ENCODE results near the gene PPIF. TPM values are rescaled to one million over a fixed set of nuclear protein-coding genes. Genes with fewer than 3 reads are reported as not detected.

The PPIF gene
- polyA plus RNA-seq, 3 donors from 2014 or later = 9.6 to 15.1 (median 13.1) TPM

DNA sequence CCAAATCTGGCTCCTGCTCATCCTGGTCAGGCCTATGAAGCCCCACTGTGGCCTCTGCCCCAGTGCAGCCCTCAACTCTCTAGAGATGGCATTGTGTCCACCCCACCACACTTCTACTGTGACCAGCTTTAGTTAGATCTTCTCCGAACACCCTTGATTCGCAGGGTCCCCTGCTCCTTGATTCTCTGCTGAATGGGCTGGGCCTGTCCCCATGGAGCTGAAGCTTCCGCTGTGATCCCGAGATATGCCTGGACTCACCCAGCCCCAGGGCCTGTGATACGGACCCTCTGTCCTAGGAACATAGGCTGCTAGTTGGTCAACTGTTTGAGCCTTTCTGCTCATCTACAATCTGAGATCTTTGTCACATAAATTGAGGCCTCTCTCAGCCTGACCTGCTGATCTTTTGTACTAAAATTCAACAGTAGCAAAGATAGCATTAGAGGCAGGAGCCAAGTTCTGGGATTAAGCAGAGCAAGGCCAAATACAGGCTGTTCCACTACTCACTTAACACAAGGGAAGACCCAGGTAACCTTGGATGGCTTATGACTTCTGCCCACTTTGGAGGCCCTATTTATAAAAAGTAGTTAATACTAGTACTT, 6.5 kb upstream of the PPIF start:
- DNase-seq = no peak
- no peaks in the 10 kb centered on the region for H3K36me3 Mint-ChIP-seq
- H3K4me3 Mint-ChIP-seq = no peak overlapping the region
- H3K27me3 Mint-ChIP-seq (ENCODE audit: low read depth in 3 of 3) = peaks cover 0 to 2% (median 2%) of the 10 kb centered on the region in 3 donors
- H3K9me3 Mint-ChIP-seq = no peaks in the 10 kb centered on the region
- H3K27ac Mint-ChIP-seq = no peak overlapping the region
- peaks cover 11 to 15% of the 10 kb centered on the region in 2 donors for H3K4me1 Mint-ChIP-seq

DNA sequence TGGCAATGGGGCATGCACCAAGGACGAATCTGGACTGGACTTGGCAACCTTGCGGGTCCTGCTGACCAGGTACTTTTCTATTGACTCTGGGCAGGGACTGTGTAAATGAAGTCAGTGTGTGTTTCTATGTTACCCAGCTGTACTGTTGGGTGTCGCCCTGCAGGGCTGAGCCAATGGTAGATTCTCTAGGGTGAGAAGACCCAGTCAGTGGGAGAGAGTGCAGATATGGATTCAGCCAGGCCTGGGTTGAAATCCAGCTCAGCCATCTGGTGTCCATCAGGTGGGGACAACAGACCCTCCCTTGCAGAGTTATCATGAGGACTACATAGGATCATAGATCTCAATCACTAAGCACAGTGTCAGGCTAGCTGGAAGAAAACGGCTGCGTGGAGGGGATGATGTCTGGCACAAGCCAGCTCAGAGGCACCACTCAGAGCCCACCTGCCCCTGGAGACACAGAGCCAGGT, 4.9 kb upstream of the PPIF start:
- no peak overlapping the region for H3K27ac Mint-ChIP-seq
- peaks cover 11 to 18% of the 10 kb centered on the region in 2 donors for H3K4me1 Mint-ChIP-seq
- no peak for DNase-seq
- no peak overlapping the region for H3K4me3 Mint-ChIP-seq
- H3K36me3 Mint-ChIP-seq = no peaks in the 10 kb centered on the region
- H3K27me3 Mint-ChIP-seq (ENCODE audit: low read depth in 3 of 3) = peaks cover 0 to 2% (median 2%) of the 10 kb centered on the region in 3 donors
- no peaks in the 10 kb centered on the region for H3K9me3 Mint-ChIP-seq

DNA sequence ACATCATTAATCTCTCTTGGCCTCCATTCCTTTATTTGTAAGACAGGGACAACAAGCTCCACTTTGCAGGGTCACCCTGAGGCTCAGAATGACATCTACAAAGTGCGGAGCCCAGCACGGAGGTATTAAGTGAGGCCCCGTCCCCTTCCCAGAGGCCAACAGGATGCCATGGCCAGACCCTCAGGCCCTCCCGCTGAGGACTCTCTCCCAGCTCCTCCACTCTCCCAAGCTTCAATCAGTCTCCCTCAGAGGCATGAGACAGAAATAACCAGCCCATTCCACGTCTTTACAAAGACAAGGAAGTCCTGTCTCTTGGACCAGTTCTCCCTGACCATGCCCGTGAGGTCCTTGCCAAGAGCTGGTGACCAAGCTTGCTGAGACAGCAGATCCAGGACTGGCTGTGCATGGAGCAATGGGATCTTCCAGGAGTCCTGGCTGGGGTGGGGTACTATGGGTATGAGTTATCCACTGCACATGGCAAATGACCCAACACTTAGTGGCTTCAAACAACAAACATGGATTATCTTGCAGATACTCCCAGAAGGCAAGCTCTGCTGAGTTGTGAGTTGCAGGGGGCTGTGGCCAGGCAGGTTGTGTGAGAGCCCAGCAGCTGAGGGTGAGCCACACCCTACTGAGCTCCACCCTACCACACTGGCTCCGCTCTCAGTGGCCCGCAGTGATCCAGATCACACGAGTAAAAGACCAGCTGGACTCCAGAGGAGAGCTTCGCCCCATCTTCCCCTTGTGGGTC, 4.3 kb upstream of the PPIF start:
- H3K9me3 Mint-ChIP-seq = no peaks in the 10 kb centered on the region
- DNase-seq = no peak
- H3K27ac Mint-ChIP-seq = no peak overlapping the region

DNA sequence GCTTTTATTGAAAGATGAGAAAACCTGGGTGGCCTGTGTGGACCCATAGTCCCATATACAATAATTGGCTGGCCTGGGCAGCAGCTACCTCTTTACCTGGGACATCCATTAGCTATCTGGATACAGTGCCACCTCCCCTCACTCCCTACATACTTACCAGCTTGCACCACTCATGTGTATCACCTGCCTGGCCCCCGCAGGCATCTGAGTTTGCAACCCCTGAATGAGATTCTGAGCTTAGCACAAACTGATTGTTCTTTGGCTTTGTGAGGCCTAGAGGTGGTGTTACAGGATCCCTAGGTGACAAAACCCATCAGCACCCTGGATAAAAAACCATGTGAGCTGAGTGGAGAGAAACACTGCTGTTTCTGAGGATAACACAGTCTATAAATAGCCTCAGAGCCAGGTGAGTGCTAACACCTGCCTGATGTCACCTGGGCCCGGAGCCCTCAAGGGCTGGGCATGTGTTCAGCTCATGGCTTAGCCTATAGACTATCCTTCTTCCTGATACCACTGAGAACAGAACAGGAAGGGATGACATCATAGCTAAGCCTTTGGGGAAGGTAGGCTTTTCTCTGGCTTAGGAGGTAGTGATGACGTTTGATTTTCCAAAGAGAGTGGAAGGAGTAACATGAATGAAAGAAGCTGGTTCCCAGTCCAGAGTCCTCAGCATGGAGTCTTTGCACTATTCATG, 2.6 kb upstream of the PPIF start:
- Mint-ChIP-seq H3K27me3 (ENCODE audit: low read depth in 3 of 3) (peaks cover 0 to 2% (median 2%) of the 10 kb centered on the region in 3 donors), H3K4me3 (no peak overlapping the region), H3K27ac (peak overlapping the region in 1 of 6 donors; percentile 8), H3K9me3 (no peaks in the 10 kb centered on the region), H3K4me1 (peaks cover 28 to 33% of the 10 kb centered on the region in 2 donors), H3K36me3 (no peaks in the 10 kb centered on the region)
- no peak for DNase-seq

More for the DNA sequence above, 4.3 kb upstream of the PPIF start:
- H3K4me1 Mint-ChIP-seq = peaks cover 12 to 18% of the 10 kb centered on the region in 2 donors
- H3K27me3 Mint-ChIP-seq (ENCODE audit: low read depth in 3 of 3) = peaks cover 0 to 2% (median 2%) of the 10 kb centered on the region in 3 donors
- no peaks in the 10 kb centered on the region for H3K36me3 Mint-ChIP-seq
- H3K4me3 Mint-ChIP-seq = no peak overlapping the region

DNA sequence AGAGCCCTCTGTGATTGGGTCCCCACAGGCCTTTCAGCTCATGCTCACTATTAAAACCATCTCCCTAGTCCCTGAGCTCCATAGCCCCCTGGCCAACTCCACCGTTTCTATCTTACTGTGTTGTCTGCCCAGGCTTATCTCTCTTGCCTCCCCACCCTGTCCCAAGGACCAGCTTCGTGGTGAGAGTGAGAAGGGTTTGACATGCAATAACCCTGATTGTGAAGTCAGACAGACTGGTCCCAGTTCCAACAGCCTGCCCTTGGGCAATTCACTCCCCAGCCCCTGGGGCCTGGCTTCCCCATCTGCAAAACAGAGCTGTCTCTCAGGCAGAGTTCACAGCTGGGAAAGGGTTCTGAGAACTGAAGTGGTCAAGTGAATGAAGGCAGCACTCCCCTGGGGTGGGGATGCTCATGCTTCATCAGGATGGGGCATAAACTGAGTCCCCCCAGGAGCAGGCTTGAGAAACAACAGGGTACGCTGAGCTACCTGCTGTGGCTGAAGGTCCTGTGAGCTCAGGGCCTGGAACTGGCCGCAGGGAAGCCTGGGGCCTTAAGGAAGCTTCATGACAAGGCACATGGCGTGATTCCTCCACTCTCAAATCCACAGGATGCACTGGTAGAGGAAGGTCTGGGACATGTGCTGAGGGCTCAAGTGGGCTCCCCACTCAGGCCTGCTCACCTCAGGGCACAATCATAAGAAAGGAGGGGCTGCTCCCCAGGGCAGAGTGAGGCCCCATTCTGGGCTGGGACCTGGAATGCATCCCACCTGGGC, 1.8 kb upstream of the PPIF start:
- Mint-ChIP-seq H3K27ac (no peak overlapping the region), H3K4me3 (no peak overlapping the region)

DNA sequence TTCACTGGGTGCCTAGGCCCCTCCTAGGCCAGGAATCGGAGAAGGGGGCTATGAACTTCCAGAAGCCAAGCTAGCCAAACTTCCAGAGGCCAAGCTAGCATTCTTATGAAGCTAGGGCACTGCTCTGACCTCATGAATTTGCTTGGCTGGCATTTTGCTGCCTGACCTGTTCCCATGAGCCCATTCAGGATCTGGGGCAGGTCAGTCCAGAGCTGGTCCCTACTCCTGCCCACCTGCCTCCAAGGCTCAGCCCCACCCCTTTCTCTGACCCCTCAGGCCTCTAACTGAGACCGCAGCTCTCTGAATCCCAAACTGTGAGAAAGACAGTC, 1.3 kb upstream of the PPIF start:
- Mint-ChIP-seq H3K27me3 (ENCODE audit: low read depth in 3 of 3) (peaks cover 0 to 2% (median 2%) of the 10 kb centered on the region in 3 donors), H3K4me3 (peak overlapping the region in 1 of 5 donors; percentile 24), H3K9me3 (no peaks in the 10 kb centered on the region), H3K36me3 (peaks cover 0 to 7% (median 4%) of the 10 kb centered on the region in 3 donors), H3K4me1 (peaks cover 31 to 38% of the 10 kb centered on the region in 2 donors), H3K27ac (no peak overlapping the region)
- no peak for DNase-seq

More for the DNA sequence above, 1.8 kb upstream of the PPIF start:
- Mint-ChIP-seq H3K4me1 (peaks cover 31 to 38% of the 10 kb centered on the region in 2 donors), H3K36me3 (peaks cover 0 to 7% (median 4%) of the 10 kb centered on the region in 3 donors), H3K27me3 (ENCODE audit: low read depth in 3 of 3) (peaks cover 0 to 2% (median 2%) of the 10 kb centered on the region in 3 donors), H3K9me3 (no peaks in the 10 kb centered on the region)
- DNase-seq = no peak

DNA sequence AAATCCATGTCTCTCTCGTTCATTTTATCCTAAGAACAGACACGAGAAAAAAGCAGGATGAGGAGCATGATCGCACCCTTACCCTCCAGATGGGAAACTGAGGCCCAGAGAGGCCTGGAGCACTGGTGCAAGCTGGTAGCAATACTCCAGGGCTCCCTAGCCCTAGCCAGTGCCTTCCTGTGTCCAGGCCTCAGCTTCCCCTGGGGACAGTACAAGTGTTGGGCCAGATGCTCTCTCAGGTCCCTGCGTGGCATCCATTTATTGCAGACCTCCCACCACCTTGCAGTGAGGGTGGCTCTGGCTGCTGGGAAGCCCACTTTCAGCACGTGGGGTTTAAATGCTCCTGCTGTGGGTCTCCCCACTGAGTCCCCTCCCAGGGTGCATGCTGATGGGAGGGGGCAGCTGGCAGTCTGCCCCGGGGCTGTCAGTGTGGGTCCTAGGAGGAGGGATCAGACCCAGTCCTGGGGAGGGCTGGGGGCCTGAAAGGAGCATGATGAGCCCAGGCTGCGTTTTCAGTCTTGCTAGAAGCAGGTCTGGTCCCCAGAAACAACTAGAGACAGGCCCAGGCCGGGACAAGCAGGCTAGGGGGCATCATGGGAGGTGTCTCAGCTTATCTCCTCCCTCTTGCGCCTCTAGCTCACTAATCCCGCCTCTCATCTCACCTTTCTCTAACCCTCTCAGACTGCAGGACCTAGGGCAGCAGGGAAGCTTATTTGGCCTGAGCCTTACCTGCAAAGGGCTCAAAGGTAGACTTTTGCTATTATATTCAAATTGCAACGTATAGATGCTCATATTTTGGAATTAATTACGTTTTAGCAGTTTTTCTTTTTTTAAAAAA, 662 bp upstream of the PPIF start:
- H3K4me1 Mint-ChIP-seq = peaks cover 31 to 38% of the 10 kb centered on the region in 2 donors
- peaks cover 0 to 2% (median 2%) of the 10 kb centered on the region in 3 donors for H3K27me3 Mint-ChIP-seq (ENCODE audit: low read depth in 3 of 3)
- H3K27ac Mint-ChIP-seq = peak overlapping the region in 2 of 6 donors; percentile 40 to 48
- no peaks in the 10 kb centered on the region for H3K9me3 Mint-ChIP-seq
- H3K36me3 Mint-ChIP-seq = peaks cover 0 to 7% (median 4%) of the 10 kb centered on the region in 3 donors
- DNase-seq = no peak
- peak overlapping the region in 3 of 5 donors; percentile 24 to 83 (median 45) for H3K4me3 Mint-ChIP-seq

DNA sequence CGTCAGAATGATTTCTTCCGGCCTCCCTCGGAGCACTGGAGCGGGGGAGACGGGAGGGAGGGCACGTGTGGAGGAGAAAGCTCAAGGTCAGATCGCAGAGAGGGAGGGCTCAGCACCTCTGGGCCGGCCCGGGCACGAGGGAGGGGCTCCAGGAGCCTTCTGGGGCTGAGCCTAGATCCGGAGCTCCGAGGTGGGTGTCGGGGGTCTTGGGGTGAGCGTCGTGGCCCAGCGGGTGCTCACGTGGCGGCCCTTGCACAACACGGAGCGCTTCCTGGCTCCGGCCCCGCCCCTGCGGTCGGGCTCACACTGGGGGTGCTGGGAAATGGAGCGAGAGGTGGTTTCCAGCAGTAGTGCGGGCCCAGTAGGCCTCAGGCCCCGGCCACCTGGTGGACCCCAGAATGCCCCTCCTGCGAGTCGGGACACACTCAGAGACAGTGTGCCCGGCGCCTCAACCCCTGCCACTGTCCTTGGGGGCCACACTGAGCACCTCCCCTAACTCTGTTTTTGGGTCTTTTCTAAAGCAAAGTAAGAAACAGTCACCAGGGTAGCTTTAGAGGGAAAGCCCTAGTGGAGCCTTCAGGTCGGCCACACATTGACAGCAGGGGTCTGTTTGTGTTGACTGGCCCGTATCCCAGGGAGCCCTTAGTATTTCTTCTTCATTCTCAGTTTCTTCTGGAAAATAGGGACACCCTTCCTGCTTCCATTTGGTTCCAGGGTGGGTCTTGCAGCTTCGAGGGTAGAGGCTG, 798 bp downstream of the PPIF start:
- H3K4me1 Mint-ChIP-seq = peaks cover 31 to 38% of the 10 kb centered on the region in 2 donors
- H3K4me3 Mint-ChIP-seq = peak overlapping the region; percentile 83 to 85 (median 83)
- peaks cover 0 to 15% (median 4%) of the 10 kb centered on the region in 3 donors for H3K36me3 Mint-ChIP-seq
- no peaks in the 10 kb centered on the region for H3K9me3 Mint-ChIP-seq
- H3K27ac Mint-ChIP-seq = peak overlapping the region; percentile 87 to 93 (median 88)
- peak; percentile 75 to 78 (median 76) for DNase-seq
- peaks cover 0 to 4% (median 2%) of the 10 kb centered on the region in 3 donors for H3K27me3 Mint-ChIP-seq (ENCODE audit: low read depth in 3 of 3)

DNA sequence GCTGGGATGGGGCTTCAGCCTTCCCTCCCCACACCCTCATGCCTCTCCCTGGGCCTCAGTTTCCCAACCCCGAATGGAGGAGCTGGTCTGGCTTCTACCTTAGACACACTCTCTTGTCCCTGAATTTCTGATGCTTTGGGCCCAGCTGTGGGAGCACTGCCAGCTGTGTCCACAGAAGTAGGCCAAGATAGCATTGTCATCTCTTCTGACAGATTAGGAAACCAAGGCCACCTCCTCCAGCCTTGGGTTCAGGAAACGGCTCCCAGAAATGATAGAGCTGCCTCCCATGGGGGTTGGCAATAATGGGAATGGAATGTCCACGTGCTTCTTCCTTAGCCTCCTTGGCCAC, 1.3 kb downstream of the PPIF start:
- Mint-ChIP-seq H3K4me1 (peaks cover 31 to 37% of the 10 kb centered on the region in 2 donors), H3K36me3 (peaks cover 5 to 20% (median 10%) of the 10 kb centered on the region in 3 donors), H3K4me3 (peak overlapping the region; percentile 83 to 85 (median 83)), H3K27ac (peak overlapping the region; percentile 87 to 93 (median 88)), H3K9me3 (no peaks in the 10 kb centered on the region), H3K27me3 (ENCODE audit: low read depth in 3 of 3) (peaks cover 0 to 4% (median 2%) of the 10 kb centered on the region in 3 donors)
- no peak for DNase-seq

DNA sequence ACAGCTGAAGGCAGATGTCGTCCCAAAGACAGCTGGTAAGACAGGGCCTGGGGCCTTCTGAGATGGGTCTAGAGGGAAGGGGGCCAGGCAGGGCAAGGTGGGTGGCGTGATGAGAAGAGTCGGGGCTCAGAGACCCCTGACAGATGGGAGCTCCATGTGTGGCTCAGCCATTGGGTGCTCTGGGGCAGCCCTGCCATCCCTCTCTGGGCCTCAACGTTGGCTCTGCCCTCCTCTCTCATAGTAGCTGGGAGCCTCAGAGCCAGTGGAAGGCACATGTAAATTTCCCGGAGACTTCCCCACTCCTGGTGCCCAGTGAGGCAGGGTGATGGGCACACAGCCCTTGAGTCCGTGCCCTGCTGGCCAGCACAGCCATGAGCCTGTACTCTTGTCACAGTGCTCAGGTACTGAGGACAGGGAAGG, 1.8 kb downstream of the PPIF start:
- peaks cover 31 to 37% of the 10 kb centered on the region in 2 donors for H3K4me1 Mint-ChIP-seq

DNA sequence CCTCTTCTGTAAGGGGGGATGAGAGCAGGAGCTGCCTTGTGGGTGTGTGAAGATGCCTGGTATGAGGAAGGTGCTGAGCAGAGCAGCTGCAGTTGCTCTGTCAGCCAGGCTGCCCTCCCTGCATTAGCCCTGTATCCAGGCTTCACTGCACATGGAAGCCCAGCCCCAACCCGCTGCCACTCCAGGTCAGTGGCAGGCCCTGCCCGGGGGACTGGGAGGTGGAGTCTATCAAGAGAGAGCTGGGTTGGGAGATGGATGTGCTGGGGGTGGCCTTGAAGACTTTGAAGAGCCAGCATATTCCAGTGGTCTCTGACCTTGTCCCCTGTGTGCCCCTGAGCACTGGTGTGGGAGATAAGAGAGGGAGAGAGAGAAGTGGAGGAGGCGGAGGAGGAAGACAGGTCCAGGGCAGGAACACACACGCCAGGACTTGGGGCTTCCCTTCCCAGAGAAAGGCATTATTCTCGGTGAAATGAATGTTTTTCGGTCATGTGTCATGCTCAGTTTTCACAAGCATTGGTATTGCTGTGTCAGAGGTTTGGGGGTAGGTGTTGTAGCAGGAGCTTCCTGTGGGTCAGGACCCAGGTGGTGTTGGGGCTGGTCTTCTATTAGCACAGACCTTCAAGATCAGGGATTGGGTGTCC, 2.6 kb downstream of the PPIF start:
- Mint-ChIP-seq H3K27me3 (ENCODE audit: low read depth in 3 of 3) (peaks cover 0 to 4% (median 2%) of the 10 kb centered on the region in 3 donors), H3K9me3 (no peaks in the 10 kb centered on the region), H3K27ac (peak overlapping the region; percentile 20 to 89 (median 80)), H3K4me3 (peak overlapping the region in 4 of 5 donors; percentile 0 to 83 (median 27)), H3K4me1 (peaks cover 38 to 42% of the 10 kb centered on the region in 2 donors), H3K36me3 (peaks cover 16 to 31% (median 19%) of the 10 kb centered on the region in 3 donors)
- no peak for DNase-seq

More for the DNA sequence above, 1.8 kb downstream of the PPIF start:
- DNase-seq = no peak
- Mint-ChIP-seq H3K27ac (peak overlapping the region; percentile 87 to 93 (median 88)), H3K27me3 (ENCODE audit: low read depth in 3 of 3) (peaks cover 0 to 4% (median 2%) of the 10 kb centered on the region in 3 donors), H3K9me3 (no peaks in the 10 kb centered on the region), H3K36me3 (peaks cover 8 to 24% (median 14%) of the 10 kb centered on the region in 3 donors), H3K4me3 (peak overlapping the region; percentile 83 to 85 (median 83))
